ENCODE data around the gene LRRC19.

DNA sequence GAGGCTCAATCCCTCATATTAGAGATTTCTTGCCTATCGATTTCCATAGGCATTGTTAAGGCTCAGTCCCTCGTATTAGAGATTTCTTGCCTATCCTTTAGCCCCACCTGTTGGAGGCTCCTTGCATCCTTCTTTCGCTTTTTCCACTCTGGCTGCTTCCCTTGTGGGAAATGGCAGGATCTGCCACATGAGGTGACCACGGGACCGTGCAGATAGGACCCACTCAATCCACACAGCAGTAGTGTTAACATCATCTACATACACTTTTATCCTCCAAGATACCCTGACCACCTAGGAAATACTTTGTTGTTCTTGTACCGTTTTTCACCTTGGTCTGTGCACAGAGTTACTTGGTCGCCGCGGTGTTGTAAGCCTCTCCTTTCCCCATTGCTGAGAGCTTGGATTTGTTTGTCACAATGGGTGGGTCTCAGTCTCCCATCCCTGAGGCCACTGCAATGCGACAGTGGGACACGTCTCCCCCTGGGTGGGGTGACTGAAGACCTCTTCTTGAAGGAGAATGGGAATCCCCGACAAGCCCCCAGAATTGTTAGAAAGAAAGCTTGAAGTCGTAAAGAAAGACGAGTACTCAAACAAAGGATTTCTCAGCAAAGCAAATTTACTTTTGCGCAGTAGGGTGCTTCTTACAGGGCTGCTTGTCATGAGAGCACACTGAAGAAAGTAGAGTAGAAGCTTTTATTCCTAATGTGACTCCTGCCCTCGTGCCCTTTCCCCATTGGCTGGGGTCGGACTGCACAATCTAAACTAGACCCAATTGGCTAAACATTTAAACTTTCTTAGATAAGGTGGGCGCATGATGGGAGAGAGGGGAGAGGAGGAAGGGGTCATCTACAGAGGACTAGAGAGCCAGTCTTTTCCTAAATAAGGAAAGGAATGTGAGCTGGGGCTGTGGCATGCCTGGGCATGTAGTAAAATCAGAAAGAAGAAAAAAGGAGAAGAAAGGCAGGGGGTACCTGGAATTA, 29.5 kb downstream of the LRRC19 start:
- TF ChIP-seq EZH2 (IDR thresholded peaks at IDR 0.05; ENCODE audit: low read length, missing control alignments): no peak
- TF ChIP-seq, protein P1, sequence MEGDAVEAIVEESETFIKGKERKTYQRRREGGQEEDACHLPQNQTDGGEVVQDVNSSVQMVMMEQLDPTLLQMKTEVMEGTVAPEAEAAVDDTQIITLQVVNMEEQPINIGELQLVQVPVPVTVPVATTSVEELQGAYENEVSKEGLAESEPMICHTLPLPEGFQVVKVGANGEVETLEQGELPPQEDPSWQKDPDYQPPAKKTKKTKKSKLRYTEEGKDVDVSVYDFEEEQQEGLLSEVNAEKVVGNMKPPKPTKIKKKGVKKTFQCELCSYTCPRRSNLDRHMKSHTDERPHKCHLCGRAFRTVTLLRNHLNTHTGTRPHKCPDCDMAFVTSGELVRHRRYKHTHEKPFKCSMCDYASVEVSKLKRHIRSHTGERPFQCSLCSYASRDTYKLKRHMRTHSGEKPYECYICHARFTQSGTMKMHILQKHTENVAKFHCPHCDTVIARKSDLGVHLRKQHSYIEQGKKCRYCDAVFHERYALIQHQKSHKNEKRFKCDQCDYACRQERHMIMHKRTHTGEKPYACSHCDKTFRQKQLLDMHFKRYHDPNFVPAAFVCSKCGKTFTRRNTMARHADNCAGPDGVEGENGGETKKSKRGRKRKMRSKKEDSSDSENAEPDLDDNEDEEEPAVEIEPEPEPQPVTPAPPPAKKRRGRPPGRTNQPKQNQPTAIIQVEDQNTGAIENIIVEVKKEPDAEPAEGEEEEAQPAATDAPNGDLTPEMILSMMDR (conservative IDR thresholded peaks at IDR 0.05 in 1 of 2, IDR thresholded peaks at IDR 0.05 in 1 of 2; ENCODE audit: low read depth in 1 of 2, low read length in 2 of 2): peak; percentile 50 to 52

Measured in fibroblast of lung (primary cell).